ENCODE results near the gene MALL. TPM values are rescaled to one million over a fixed set of nuclear protein-coding genes. Genes with fewer than 3 reads are reported as not detected.
A peak's percentile ranks its signal among the peaks of the same experiment; 100 is the strongest.

Gene MALL
- polyA plus RNA-seq, 1 experiment: 2.4 TPM

- no peak for DNase-seq (ENCODE audit: low read depth)
- ChIA-PET POLR2A (no interaction called here), CTCF (interaction anchor here (3.3 kb wide), 1 partner anchor 9 kb away, joined by 25 read pairs; the partner anchor contains the start of gene MALL)
Observed at GRCh38 chr2:110107092-110108079, 8.2 kb downstream of the MALL start.

GRCh38 chr2:110106642-110107041 lies 9.0 kb downstream of the MALL start:
- H3K27me3 ChIP-seq (ENCODE audit: control insufficient read depth, insufficient read depth, low read length): no peaks in the 10 kb centered on the region
- POLR2A ChIA-PET: no interaction called here

More at GRCh38 chr2:110107092-110108079, 8.2 kb downstream of the MALL start:
- no peaks in the 10 kb centered on the region for H3K27me3 ChIP-seq (ENCODE audit: control insufficient read depth, insufficient read depth, low read length)
- no peak for TF ChIP-seq CTCF (IDR thresholded peaks at IDR 0.05; ENCODE audit: insufficient read depth, low read depth, low read length)
- H3K4me3 ChIP-seq (ENCODE audit: low read depth, low read length): no peak overlapping the region
- no peaks in the 10 kb centered on the region for H3K36me3 ChIP-seq (ENCODE audit: control insufficient read depth, insufficient read depth, low read length)

GRCh38 chr2:110105608-110106467 lies 9.8 kb downstream of the MALL start:
- CTCF ChIA-PET: interaction anchor here (0.8 to 3.3 kb wide), 2 partner anchors 11 to 13 kb away, joined by 3 to 25 read pairs; partner anchors contain the start of gene MALL
- no peaks in the 10 kb centered on the region for H3K36me3 ChIP-seq (ENCODE audit: control insufficient read depth, insufficient read depth, low read length)
- TF ChIP-seq CTCF (IDR thresholded peaks at IDR 0.05; ENCODE audit: insufficient read depth, low read depth, low read length): no peak
- POLR2A ChIA-PET: no interaction called here
- no peak overlapping the region for H3K4me3 ChIP-seq (ENCODE audit: low read depth, low read length)
- no peaks in the 10 kb centered on the region for H3K27me3 ChIP-seq (ENCODE audit: control insufficient read depth, insufficient read depth, low read length)
- DNase-seq (ENCODE audit: low read depth): peak; percentile 33

More at GRCh38 chr2:110106642-110107041, 9.0 kb downstream of the MALL start:
- CTCF ChIA-PET: interaction anchor here (3.3 kb wide), 1 partner anchor 10 kb away, joined by 25 read pairs; the partner anchor contains the start of gene MALL
- Histone ChIP-seq H3K4me3 (ENCODE audit: low read depth, low read length) (no peak overlapping the region), H3K36me3 (ENCODE audit: control insufficient read depth, insufficient read depth, low read length) (no peaks in the 10 kb centered on the region)
- TF ChIP-seq CTCF (IDR thresholded peaks at IDR 0.05; ENCODE audit: insufficient read depth, low read depth, low read length): no peak
- DNase-seq (ENCODE audit: low read depth): no peak

GRCh38 chr2:110105183-110105582 lies 10.4 kb downstream of the MALL start:
- no peak for DNase-seq (ENCODE audit: low read depth)
- Histone ChIP-seq H3K27me3 (ENCODE audit: control insufficient read depth, insufficient read depth, low read length) (no peaks in the 10 kb centered on the region), H3K36me3 (ENCODE audit: control insufficient read depth, insufficient read depth, low read length) (no peaks in the 10 kb centered on the region), H3K4me3 (ENCODE audit: low read depth, low read length) (no peak overlapping the region)
- CTCF ChIA-PET: interaction anchor here (3.3 kb wide), 1 partner anchor 11 kb away, joined by 25 read pairs; the partner anchor contains the start of gene MALL
- TF ChIP-seq CTCF (IDR thresholded peaks at IDR 0.05; ENCODE audit: insufficient read depth, low read depth, low read length): no peak
- POLR2A ChIA-PET: no interaction called here
